ENCODE results near the gene HERC3.

The HERC3 gene

DNA sequence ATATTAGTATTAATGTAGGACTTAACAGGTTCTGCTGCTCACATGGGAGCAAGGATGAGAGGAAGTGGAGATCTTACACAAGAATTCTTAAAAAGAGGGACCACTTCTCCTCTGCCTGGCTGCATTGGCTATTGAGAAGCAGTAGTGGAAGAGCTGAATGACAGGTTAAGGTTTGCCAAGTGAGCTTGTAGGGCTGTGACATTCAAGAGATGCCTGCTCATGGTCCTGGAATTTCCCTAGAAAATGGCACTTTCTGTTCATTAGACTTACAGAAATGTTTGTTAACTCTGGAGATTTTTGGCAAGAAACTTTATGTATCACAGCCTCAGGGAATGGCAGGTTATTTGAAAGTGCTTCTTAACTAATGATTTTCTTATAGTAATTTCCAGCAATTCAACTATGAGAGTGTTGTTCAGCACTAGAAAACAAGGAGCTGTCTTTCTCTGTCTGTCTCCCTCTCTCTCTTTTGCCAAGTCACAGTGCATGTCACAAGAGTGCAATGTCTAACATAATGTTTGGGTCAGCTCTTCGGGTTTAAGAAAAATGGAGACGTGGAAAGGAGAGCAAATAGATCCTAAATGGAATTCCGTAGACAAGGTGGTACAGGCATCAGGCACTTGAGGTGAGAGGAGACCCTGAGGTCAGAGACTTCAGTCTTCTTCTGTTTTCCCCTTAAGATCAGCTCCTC is 113.7 kb downstream of the HERC3 start:
- DNase-seq (ENCODE audit: low spot score), result no peak
- TF ChIP-seq, protein P1, sequence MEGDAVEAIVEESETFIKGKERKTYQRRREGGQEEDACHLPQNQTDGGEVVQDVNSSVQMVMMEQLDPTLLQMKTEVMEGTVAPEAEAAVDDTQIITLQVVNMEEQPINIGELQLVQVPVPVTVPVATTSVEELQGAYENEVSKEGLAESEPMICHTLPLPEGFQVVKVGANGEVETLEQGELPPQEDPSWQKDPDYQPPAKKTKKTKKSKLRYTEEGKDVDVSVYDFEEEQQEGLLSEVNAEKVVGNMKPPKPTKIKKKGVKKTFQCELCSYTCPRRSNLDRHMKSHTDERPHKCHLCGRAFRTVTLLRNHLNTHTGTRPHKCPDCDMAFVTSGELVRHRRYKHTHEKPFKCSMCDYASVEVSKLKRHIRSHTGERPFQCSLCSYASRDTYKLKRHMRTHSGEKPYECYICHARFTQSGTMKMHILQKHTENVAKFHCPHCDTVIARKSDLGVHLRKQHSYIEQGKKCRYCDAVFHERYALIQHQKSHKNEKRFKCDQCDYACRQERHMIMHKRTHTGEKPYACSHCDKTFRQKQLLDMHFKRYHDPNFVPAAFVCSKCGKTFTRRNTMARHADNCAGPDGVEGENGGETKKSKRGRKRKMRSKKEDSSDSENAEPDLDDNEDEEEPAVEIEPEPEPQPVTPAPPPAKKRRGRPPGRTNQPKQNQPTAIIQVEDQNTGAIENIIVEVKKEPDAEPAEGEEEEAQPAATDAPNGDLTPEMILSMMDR (IDR thresholded peaks at IDR 0.05), result no peak
- Histone ChIP-seq H3K4me3 (no peak overlapping the region), H3K27ac (peak overlapping the region; percentile 68 to 81)

GRCh38 chr4:88706574-88706973 is 114.3 kb downstream of the HERC3 start:
- TF ChIP-seq, protein P1 (IDR thresholded peaks at IDR 0.05), result peak; percentile 50
- no peak for DNase-seq (ENCODE audit: low spot score)
- peak overlapping the region; percentile 68 to 81 for H3K27ac ChIP-seq
- H3K4me3 ChIP-seq, result peak overlapping the region; percentile 31

DNA sequence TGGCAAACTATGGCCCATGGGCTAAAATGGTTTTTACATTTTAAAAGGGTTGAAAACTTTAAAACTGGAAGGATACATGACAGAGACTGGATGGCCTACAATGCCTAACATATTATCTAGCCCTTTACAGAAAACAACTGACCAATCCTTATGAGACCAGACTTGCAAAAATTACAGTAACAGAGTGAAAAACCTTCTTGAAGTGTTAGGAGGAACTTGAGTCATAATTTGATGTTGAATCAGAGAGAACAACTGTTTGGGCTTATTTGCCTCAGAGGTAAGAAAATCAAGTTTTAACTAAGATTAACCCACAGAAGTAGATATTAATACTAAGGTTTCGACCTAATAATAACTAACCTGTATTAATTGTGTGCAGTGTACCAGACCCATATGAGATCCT is 117.7 kb downstream of the HERC3 start:
- TF ChIP-seq, protein P1 (IDR thresholded peaks at IDR 0.05), result no peak
- H3K4me3 ChIP-seq, result no peak overlapping the region
- no peak for DNase-seq (ENCODE audit: low spot score)
- H3K27ac ChIP-seq, result no peak overlapping the region

DNA sequence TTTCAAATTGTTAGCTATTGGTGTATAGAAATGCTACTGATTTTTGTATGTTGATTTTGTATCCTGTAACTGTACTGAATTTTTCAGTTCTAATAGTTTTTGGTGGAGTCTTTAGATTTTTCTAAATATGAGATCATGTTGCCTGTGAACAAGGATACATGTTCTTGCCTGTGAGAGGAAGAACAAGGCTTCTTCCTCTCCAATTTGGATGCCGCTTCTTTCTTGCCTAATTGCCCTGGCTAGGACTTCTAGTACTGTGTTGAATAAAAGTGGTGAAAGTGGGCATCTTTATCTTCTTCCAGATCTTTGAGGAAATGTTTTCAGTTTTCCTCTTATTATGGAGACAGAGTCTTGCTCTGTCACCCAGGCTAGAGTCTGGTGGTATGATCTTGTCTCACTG is 121.5 kb downstream of the HERC3 start:
- no peak for DNase-seq (ENCODE audit: low spot score)
- TF ChIP-seq, protein P1 (IDR thresholded peaks at IDR 0.05), result no peak
- H3K27ac ChIP-seq, result no peak overlapping the region
- no peak overlapping the region for H3K4me3 ChIP-seq

GRCh38 chr4:88718098-88718497 is 125.8 kb downstream of the HERC3 start:
- Histone ChIP-seq H3K27ac (no peak overlapping the region), H3K4me3 (no peak overlapping the region)
- DNase-seq (ENCODE audit: low spot score), result no peak
- TF ChIP-seq, protein P1 (IDR thresholded peaks at IDR 0.05), result no peak

DNA sequence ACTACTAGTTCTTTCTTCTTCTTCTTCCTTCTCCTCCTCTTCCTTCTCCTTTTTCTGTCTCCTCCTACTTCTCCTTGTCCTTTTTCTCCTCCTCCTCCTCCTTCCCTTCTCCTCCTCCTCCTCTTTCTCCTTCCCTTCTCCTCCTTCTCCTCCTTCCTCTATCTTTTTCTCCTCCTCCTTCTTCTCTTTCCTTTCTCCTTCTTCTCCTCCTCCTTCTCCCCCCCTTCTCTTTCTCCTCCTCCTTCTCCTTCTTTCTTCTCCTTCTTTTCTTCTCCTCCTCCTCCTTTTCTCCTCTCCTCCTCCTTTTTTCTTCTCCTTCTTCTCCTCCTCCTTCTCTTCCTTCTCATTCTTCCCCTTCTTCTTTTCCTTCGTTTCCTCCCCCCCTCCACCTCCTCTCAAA is 127.1 kb downstream of the HERC3 start:
- TF ChIP-seq, protein P1 (IDR thresholded peaks at IDR 0.05), result no peak
- no peak overlapping the region for H3K4me3 ChIP-seq
- DNase-seq (ENCODE audit: low spot score), result no peak
- no peak overlapping the region for H3K27ac ChIP-seq

Data from coronary artery (tissue), 2 donors.